Skin epidermis (tissue), 12 donors: ENCODE results near the gene PSMA5.
"Not testable (repeated sequence)": the region's sequence is repeated elsewhere in the genome, so short reads cannot be mapped to it uniquely, and the experiment has no call there.

Source experiments
- H3K27ac ChIP-seq, 21 experiments: fragments of 200-600 bp; sonication (generic) in 11 of 21; one replicate each; pipeline ENCODE4 v1.5.0; 2020; ENCODE audit warnings: mild to moderate bottlenecking in 3 of 21, inconsistent platforms in 2 of 21, moderate library complexity in 2 of 21
- H3K4me3 ChIP-seq, 7 experiments: fragments of 200-600 bp; sonication (generic) in 2 of 7; one replicate each; pipeline ENCODE4 v1.5.0; 2020; ENCODE audit warnings: inconsistent platforms in 2 of 7, mild to moderate bottlenecking in 2 of 7, moderate library complexity in 1 of 7

The PSMA5 gene

DNA sequence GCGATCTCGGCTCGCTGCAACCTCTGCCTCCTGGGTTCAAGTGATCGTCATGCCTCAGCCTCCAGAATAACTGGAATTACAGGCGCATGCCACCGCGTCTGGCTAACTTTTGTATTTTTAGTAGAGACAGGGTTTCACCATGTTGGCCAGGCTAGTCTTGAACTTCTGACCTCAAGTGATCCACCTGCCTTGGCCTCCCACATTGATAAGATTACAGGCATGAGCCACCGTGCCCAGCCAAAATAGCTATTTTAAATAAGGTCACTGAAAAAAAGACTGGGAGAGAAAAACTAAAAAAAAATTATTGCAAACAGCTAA lies 31.0 kb downstream of the PSMA5 start:
- not testable (repeated sequence) for H3K4me3 ChIP-seq, H3K27ac ChIP-seq

DNA sequence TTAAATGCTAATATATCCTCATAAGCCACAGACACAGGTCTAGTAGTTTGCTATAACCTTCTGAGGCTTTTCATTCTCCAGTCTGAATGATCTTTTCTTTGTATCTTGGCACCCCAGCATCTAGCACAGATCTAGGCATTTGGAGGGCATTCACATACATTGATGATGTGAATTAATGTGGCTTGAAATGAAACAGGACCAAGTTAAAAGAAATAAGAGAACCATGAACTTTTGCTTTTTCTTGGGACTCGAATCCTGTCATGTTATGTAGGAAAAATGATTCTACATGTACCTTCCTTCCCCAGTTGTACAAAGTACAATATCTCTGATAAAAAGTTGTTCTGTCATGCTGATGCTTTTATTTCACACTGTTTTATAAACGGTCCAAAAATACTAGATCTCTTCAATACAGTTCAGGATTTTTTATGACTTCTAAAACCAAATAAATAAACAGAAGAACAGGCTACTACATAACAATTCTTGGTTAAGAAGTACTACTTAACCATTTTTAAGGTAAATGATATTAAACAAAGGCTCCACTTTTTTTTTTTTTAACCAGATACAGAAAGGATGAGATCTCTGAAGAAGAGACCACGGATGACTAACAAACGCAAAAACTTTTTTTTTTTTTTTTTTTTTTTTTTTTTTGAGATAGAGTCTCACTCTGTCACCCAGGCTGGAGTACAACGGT lies 31.5 kb downstream of the PSMA5 start:
- peak overlapping the region in 3 of 21 experiments; percentile 12 to 34 (median 15) for H3K27ac ChIP-seq
- H3K4me3 ChIP-seq, result no peak overlapping the region

GRCh38 chr1:109393617-109394233 lies 32.5 kb downstream of the PSMA5 start:
- Histone ChIP-seq H3K27ac (peak overlapping the region in 14 of 21 experiments; percentile 11 to 77 (median 60)), H3K4me3 (no peak overlapping the region)

DNA sequence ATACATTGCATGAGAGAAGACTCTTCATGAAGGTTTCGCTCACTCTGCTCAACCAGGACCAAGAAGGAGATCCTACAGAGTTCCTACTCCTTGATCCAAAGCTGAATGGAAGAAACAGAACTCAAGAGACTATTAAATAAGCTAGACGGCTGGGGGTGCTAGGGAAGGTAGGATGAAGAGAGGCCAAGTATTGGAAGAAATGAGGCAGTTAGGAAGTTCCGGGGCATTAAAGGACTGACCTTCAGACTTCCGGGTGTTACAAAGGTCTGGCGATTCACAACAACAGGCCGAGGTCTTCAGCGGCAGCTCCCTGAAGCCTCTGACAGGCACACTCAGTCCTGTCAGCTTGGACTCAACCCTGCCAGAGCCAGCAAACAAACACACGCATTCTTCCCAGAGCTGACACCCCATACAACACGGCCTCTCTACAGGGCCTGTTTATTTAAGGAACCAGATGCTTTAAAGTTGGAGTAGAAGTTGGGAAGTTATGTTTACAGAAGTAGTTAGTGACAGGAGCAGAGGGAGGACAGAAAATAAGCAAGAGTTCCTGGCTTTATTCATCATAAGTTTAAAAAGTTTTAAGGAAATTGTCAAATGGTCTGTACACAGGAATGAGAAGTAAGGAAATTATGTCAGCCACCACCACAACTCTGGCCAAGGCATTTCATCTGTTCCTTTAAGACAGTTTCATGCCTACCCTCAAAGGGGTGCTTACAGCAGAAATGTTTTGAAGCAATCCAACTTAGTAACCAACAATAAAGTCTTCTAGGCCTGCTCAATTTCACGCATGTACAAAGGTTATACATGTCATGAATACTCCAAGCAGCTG lies 33.2 kb downstream of the PSMA5 start:
- peak overlapping the region in 19 of 21 experiments; percentile 0 to 77 (median 59) for H3K27ac ChIP-seq
- no peak overlapping the region for H3K4me3 ChIP-seq

GRCh38 chr1:109392037-109392787 lies 34.0 kb downstream of the PSMA5 start:
- no peak overlapping the region for H3K4me3 ChIP-seq
- peak overlapping the region in 18 of 21 experiments; percentile 0 to 77 (median 59) for H3K27ac ChIP-seq

DNA sequence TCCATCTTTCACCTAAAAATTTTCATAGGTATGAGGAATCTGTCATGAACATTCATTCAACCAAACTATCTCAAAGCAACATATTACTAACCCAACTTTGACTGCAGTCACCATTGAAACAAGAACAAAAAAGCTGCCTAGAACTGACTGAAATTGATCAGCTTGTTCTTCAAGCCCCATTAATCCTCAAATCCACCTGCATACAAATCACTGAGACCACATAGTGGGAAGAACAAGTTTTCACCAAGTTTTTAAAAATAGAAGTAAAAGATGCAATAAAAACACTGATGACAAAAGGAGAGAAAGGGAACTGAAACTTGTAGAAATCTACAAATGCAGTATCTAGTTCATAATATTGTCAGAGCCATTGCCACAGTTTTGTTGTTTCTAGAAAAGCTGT lies 34.6 kb downstream of the PSMA5 start:
- H3K4me3 ChIP-seq, result no peak overlapping the region
- peak overlapping the region in 17 of 21 experiments; percentile 10 to 76 (median 48) for H3K27ac ChIP-seq

DNA sequence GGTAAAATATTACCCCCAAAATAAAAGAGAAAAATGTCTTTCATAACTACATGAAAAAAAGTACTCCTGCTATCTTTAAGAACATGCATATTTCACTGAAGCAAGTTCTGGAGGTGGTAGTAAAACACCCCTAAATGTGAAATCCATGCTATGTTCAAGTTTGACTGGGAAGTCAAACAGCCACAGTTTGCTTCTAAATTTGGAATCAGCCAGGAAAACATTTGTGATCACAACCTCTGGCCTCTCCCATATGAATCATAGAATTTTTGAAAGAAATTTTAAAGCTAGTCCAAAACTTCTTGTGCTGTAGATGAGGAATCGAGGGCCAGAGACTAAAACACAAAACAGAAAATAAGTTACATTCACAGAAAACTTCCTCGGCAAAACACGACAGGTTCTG lies 35.1 kb downstream of the PSMA5 start:
- no peak overlapping the region for H3K4me3 ChIP-seq
- H3K27ac ChIP-seq, result peak overlapping the region in 16 of 21 experiments; percentile 10 to 76 (median 50)

DNA sequence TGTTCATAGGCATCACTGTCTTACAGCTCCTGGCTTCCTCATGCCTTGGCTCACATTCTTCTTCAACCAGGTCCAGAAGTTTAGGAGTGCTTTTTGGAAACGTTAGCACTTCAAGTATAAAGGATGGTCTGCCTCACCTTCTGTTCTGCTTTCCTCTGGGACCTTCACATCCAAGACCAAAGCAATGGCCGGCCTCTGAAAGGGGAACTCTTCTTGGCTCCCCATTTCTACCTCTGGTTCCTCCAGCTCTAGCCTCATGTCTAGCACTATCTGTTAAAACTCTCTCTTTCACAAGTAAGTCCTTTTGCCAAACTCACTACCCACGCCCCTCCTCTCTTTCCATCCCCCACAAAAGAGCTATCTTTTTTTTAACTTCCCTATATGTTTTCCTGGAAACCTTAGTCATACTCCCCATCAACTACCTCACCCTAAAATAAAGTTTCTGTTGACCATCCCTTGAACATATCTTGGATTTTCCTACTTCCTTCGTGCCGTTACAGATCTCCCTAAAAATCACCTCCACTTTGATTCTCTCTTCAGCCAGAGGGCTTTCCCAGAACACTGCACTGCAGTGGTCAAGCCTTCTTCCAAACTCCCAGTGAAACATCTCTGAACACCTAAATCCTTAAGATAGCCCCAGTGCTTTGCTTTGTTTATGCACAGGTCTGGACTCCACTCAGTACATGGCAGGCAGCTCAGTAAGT lies 36.5 kb downstream of the PSMA5 start:
- H3K27ac ChIP-seq, result peak overlapping the region in 7 of 21 experiments; percentile 6 to 76 (median 47)
- no peak overlapping the region for H3K4me3 ChIP-seq

DNA sequence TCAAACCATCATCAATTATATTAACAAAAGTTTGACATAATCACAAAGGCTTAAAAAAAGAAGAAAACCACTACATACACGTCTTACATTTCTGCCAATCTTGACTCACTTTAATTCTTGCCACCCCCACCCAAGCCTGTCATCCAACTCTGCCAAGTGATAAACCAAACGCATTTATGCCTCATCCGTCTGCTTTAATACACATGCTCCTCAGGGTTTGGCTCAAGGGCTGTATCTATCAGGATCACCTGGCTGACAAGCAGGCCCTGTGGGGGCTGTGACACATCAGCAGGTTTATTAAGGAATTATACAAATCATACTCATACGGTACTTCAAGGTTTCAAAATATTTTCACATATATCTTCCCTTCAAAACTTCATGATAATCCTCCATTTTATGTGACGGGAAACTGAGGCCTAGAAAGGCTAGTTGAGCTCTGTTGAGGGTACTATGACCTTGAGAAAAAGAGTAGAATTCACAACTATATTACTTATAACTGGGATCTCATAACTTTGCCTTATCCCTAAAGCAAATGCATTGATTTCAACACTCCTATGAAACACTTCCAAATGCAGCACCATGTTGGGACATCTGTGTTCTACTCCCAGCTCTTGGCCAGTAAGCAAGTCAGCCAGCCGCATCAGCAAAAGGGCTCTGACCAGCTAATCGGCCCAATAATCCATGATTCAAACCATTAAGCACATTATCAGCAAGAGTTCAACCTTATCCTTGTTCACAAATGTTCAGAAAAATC lies 37.2 kb downstream of the PSMA5 start:
- Histone ChIP-seq H3K27ac (peak overlapping the region in 6 of 21 experiments; percentile 6 to 76 (median 58)), H3K4me3 (no peak overlapping the region)

- no peak overlapping the region for H3K27ac ChIP-seq
- no peak overlapping the region for H3K4me3 ChIP-seq
Observed at GRCh38 chr1:109388208-109388711, 38.0 kb downstream of the PSMA5 start.

DNA sequence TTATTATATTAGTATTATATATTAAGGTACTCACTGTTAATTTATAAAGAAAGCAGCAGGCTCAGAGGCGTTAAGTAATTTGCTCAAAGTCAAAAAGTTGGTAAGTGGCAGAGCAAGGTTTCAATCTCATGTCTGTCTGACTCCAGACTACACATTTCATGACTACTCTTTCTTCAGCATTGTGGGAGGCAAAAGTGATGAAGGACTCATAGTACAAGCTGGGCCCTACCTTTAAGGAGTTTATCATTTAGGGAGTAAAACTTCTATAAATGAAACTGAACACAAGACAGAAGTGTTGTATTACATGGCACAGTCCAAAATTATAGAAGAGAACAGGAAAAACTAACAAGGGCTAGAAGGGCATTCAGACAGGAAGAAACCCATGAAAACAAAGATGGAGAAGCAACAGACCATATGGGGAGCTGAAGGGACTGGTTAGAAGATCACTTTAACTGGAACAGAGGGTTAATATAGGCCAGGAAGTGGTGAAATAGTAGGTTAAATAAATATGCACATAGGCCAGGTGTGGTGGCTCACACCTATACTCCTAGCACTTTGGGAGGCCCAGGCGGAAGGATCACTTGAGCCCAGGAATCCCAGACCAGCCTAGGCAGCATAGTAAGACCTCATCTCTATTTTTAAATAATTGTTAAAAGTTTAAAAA lies 40.1 kb downstream of the PSMA5 start:
- Histone ChIP-seq H3K4me3 (no peak overlapping the region), H3K27ac (peak overlapping the region in 1 of 21 experiments; percentile 37)

DNA sequence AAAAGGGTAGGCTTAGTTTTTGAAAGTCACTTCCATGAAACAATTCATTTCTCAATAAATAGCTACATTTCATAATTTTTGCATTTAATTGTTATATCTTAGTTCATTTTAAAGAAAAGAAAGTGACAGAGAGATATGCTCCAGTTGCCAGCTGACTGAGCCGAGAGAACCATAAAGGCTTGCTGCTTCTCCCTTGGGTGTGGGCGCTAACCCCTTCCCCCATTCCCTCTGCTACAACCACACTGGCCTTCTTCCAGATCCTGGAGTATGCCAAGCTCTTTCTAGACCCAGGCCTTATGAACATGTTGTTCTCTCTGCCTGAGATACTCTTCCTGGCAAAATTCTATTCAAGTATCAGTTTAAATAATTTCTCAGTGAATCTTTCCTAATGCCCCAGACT lies 40.8 kb downstream of the PSMA5 start:
- no peak overlapping the region for H3K27ac ChIP-seq
- no peak overlapping the region for H3K4me3 ChIP-seq

- peak overlapping the region in 1 of 21 experiments; percentile 21 for H3K27ac ChIP-seq
- no peak overlapping the region for H3K4me3 ChIP-seq
Observed at GRCh38 chr1:109383854-109384253, 42.4 kb downstream of the PSMA5 start.

DNA sequence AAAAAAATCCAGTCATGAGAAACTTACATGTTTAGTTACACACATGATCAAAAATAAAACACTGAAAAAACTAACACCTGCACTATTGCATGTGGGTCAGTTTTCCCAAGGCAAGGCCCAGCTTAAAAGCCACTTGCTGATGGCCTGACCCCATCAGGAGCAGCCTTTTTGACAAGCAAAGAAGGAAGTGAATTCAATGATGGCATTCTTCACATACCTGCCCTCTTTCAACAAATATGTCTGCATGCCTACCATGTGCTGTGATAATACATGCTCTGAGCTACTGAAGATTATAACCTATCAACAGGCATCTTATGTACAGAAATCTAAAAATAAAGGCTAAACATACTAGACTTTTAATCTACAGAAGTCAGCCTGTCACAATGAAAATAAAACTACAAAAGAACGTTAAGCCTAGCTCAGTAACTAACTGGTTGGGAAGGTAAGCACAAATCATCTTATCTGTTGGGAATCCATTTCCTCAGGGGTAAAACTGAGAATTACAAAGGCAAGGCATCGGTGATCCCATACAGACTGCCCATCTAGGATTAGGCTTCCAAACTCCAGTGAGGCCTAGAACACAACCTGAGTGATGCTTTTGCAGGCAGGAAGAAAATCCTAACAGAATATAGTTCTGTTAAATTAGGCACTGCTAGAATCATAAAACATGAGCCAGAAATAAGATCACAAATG lies 43.0 kb downstream of the PSMA5 start:
- no peak overlapping the region for H3K4me3 ChIP-seq
- H3K27ac ChIP-seq, result no peak overlapping the region

GRCh38 chr1:109381573-109381972 lies 44.7 kb downstream of the PSMA5 start:
- H3K4me3 ChIP-seq, result no peak overlapping the region
- no peak overlapping the region for H3K27ac ChIP-seq

DNA sequence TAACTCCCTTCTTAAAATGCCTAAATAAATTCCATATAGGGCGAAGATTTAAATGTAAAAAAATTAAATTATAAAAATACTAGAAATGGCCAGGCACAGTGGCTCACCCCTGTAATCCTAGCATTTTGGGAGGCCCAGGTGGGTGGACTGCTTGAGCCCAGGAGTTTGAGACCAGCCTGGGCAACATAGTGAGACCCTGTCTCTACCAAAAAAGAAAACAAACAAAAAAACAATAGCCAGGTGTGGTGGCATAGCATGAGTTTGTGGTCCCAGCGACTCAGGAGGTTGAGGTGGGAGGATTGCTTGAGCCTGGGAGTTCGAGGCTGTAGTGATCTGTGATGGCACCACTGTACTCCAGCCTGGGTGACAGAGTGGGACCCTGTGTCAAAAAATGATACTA lies 46.3 kb downstream of the PSMA5 start:
- Histone ChIP-seq H3K4me3 (no peak overlapping the region), H3K27ac (no peak overlapping the region)

DNA sequence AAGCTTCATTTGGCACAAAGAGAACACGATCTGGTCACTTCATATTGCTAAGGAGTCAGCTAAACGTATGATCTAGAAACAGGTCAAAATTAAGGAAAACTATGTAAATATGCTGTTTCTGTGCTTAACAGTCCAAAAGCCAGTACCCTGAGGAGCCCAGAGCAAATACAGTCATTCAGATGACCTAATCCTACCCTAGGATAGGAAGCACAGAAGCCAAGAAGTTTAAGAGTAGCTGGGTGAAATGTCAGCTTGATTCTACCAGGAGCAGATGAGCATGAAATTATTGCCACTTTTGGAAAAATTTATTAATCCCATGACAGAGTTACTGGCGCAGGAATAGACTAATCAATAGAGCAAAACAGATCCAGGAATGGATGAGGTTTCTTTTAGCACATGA lies 46.8 kb downstream of the PSMA5 start:
- Histone ChIP-seq H3K27ac (no peak overlapping the region), H3K4me3 (no peak overlapping the region)
